Activated CD8-positive, alpha-beta memory T cell treated with anti-CD3 and anti-CD28 coated beads, Interleukin-2, amount 50 U/mL, for 48 hours (primary cell): ENCODE data around the gene BOD1L2.

Experiments
- DNase-seq: peaks from one replicate; pipeline ENCODE4 v3.0.0-alpha.2; 2020

BOD1L2 gene

GRCh38 chr18:57150828-57151227 lies 3.9 kb downstream of the BOD1L2 start:
- no peak for DNase-seq

GRCh38 chr18:57154191-57154830 lies 7.4 kb downstream of the BOD1L2 start:
- DNase-seq = no peak

GRCh38 chr18:57164401-57164800 lies 17.5 kb downstream of the BOD1L2 start:
- no peak for DNase-seq

GRCh38 chr18:57167617-57168308 lies 20.9 kb downstream of the BOD1L2 start:
- no peak for DNase-seq

DNA sequence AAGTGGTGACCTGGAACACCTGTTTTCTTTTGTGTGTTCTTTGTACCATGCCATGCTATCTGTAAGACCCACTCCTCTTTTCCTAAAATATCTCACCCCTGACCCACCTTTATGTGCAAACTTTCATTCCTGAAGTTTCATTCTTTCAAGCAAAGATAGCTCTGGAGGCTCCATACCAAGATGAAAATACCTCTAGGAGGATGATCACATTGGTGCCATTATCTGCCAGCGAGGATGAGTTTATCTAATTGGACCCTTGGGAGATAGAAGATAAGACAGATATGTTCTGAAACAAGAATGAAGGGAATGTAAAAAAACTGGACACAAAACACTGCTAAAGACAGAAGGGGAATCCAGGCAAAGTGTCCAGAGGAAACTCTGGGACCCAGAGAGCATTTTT lies 24.1 kb downstream of the BOD1L2 start:
- no peak for DNase-seq

DNA sequence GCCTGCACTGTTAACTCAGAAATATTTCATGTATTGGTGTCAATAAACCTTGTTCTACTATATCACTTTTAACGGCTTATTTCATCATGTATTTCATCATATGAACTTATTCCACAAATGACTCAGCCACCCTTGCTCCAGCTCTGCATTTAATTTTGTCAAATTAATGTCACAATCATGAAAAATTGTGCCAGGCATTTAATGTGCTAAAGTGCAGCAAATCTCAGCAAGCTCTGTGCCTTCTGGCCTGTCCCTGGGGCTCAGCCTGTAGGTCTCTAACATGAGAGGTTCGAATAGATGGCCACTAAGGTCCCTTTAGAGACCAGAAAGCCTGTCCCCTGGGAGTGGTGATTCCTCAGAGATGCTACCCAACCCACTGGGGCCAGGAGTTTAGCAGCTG lies 28.6 kb downstream of the BOD1L2 start:
- DNase-seq = no peak

- no peak for DNase-seq
These were observed 38.5 kb downstream of the BOD1L2 start for GRCh38 chr18:57185434-57185833.

DNA sequence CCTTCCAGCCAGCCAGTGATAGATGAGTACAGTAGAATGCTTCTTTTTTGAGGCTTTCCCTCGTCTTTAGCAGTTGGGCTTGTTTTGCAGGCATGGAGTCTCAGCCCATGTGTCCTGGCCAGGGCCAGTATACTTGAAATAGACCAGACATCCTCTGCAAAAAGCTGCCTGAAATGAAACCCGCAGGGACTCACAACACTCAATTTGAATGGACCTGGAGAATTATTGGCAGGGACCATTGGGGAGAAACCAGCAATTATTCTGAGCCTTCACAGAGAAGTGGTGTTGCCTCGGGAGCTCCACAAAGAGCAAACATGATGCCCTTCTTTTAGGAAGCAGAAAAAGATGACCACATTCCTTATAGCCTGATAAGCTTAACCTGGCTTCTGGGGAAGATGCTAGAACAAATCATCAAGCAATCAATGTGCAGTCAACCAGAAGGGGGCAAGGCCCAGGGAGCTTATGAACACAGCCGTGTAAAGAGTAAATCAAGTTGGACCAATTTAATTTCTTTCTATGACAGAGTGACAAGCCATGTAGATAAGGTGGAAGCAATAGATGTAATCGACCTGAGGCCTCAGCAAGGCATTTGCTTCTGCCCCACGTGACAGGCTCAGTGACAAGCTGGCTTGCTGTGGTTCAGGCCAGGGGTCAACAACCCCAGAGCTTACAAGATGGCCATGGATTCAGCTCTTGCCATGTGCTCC lies 42.1 kb downstream of the BOD1L2 start:
- no peak for DNase-seq

GRCh38 chr18:57190026-57190425 lies 43.1 kb downstream of the BOD1L2 start:
- DNase-seq = no peak

DNA sequence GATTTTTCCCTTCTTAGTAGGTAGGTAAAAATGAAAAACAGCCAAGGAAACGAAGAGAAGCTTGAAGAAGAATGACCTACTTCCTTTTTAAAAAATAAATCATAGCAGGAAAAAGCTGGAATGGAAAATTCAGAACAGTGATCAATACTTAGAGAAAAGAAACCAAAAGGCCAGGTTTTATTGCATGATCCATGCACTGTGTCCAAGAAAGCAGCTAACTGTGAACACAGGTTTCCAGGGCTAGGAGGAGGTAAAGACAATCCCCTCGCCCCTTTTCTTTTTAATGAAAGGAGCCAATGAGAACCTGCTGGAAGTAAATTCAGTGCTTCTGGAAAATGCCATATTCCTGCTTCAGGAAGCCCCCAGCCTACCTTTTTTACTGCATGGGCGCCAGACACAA lies 47.2 kb downstream of the BOD1L2 start:
- no peak for DNase-seq

- no peak for DNase-seq
These were observed 47.7 kb downstream of the BOD1L2 start for GRCh38 chr18:57194622-57195021.

DNA sequence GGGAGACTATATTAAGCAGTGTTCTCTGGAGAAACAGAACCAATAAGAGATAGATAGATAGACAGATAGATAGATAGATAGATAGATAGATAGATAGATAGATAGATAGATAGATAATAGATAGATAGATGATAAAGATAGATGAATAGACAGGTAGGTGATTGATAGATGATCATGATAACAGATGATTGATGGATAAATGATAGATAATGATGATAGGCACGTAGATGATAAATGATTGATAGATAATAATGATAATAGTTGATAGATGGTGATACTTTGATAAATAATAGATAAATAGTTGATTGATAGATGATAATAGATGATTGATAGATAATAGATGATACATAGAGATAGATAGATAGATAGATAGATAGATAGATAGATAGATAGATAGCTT lies 48.5 kb downstream of the BOD1L2 start:
- DNase-seq = no peak

GRCh38 chr18:57197261-57197660 lies 50.4 kb downstream of the BOD1L2 start:
- no peak for DNase-seq

- DNase-seq = no peak
These were observed 51.2 kb downstream of the BOD1L2 start for GRCh38 chr18:57198073-57198472.
